ENCODE results near the gene VGLL1.

DNA sequence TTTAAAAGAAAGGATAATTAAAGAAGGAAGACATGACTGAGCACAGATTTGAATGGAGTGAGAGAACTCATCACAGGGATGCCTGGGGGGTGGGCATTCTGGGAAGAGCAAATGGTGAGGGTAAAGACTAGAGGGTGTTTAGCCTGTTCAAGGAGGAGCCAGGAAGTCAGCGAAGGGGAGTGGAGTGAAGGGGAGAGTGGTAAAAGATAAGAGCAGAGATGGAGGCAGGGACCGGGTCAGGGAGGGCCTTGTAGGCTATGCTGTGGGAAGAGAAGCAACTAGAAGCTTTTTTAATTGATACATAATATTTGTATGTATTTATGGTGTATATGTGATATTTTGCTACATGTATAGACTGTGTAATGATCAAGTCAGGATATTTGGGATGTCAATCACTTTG lies 2.2 kb upstream of the VGLL1 start:
- TF ChIP-seq BHLHE40 (IDR thresholded peaks at IDR 0.05; ENCODE audit: borderline replicate concordance) (no peak), TARDBP (IDR thresholded peaks at IDR 0.05) (no peak), FOXM1 (IDR thresholded peaks at IDR 0.05; ENCODE audit: borderline replicate concordance) (no peak), NFRKB (IDR thresholded peaks at IDR 0.05) (no peak), ZNF384 (IDR thresholded peaks at IDR 0.05) (no peak), SP1 (IDR thresholded peaks at IDR 0.05) (no peak), FOXA1 (IDR thresholded peaks at IDR 0.05) (no peak), SUZ12 (IDR thresholded peaks at IDR 0.05) (no peak), HDGF (IDR thresholded peaks at IDR 0.05; ENCODE audit: borderline replicate concordance) (no peak), FOXK2 (IDR thresholded peaks at IDR 0.05) (no peak), ARNT (IDR thresholded peaks at IDR 0.05) (no peak), L3MBTL2 (conservative IDR thresholded peaks at IDR 0.05) (no peak)
- TF ChIP-seq, protein P1, sequence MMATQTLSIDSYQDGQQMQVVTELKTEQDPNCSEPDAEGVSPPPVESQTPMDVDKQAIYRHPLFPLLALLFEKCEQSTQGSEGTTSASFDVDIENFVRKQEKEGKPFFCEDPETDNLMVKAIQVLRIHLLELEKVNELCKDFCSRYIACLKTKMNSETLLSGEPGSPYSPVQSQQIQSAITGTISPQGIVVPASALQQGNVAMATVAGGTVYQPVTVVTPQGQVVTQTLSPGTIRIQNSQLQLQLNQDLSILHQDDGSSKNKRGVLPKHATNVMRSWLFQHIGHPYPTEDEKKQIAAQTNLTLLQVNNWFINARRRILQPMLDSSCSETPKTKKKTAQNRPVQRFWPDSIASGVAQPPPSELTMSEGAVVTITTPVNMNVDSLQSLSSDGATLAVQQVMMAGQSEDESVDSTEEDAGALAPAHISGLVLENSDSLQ (IDR thresholded peaks at IDR 0.05), result no peak
